GM23338 (cell line): ENCODE results near the gene RSPH6A. TPM values are rescaled to one million over a fixed set of nuclear protein-coding genes. Genes with fewer than 3 reads are reported as not detected.

Experiments used
- ATAC-seq: fragments of 200-7000 bp; cut with Tn5 transposase; 3 replicates; pipeline ENCODE4 v1.9.1; 2020
- DNase-seq: peaks from one replicate; pipeline ENCODE4 v3.0.0-alpha.2; 2015; ENCODE audit warnings: low spot score
- H2AFZ ChIP-seq: fragments of 200-600 bp; sonication (generic); 2 replicates; pipeline ENCODE4 v1.8.0; 2016; ENCODE audit warnings: antibody characterized with exemption, mild to moderate bottlenecking, moderate library complexity
- H3F3A ChIP-seq: fragments of 200-600 bp; sonication (generic); replicated peaks from 2 replicates; pipeline ENCODE4 v1.8.0; 2017; ENCODE audit warnings: antibody characterized with exemption, mixed run types, low read depth
- H3K27ac ChIP-seq: fragments of 200-600 bp; sonication (generic); 2 replicates; pipeline ENCODE4 v1.6.1; 2016; ENCODE audit warnings: low read depth
- H3K27me3 ChIP-seq: fragments of 200-600 bp; sonication (generic); 2 replicates; pipeline ENCODE4 v1.8.0; 2016; ENCODE audit warnings: mild to moderate bottlenecking, mixed run types, moderate library complexity; ENCODE audit not compliant: insufficient read depth
- H3K36me3 ChIP-seq: fragments of 200-600 bp; sonication (generic); 2 replicates; pipeline ENCODE4 v1.8.0; 2016; ENCODE audit warnings: mild to moderate bottlenecking; ENCODE audit not compliant: insufficient read depth
- H3K4me1 ChIP-seq: fragments of 200-600 bp; sonication (generic); 2 replicates; pipeline ENCODE4 v1.8.0; 2016; ENCODE audit warnings: mild to moderate bottlenecking, moderate library complexity; ENCODE audit not compliant: insufficient read depth
- H3K4me2 ChIP-seq: fragments of 200-600 bp; sonication (generic); 2 replicates; pipeline ENCODE4 v1.7.1; 2017; ENCODE audit warnings: mixed run types
- H3K4me3 ChIP-seq: fragments of 200-600 bp; sonication (generic); 2 replicates; pipeline ENCODE4 v1.6.1; 2016; ENCODE audit warnings: mixed run types
- H3K79me2 ChIP-seq: fragments of 200-600 bp; sonication (generic); replicated peaks from 2 replicates; pipeline ENCODE4 v1.8.0; 2017; ENCODE audit warnings: mild to moderate bottlenecking; ENCODE audit not compliant: insufficient read depth
- H3K9me2 ChIP-seq: fragments of 200-600 bp; sonication (generic); 2 replicates; pipeline ENCODE4 v1.8.0; 2017; ENCODE audit not compliant: insufficient read depth
- H4K20me1 ChIP-seq: fragments of 200-600 bp; sonication (generic); replicated peaks from 2 replicates; pipeline ENCODE4 v1.8.0; 2017; ENCODE audit warnings: mild to moderate bottlenecking; ENCODE audit not compliant: insufficient read depth
- H3K27ac Mint-ChIP-seq: 2 replicates; pipeline ENCODE4 v1.8.0; 2020; ENCODE audit warnings: inconsistent platforms, mild to moderate bottlenecking, moderate library complexity, mixed read lengths
- H3K27me3 Mint-ChIP-seq: 3 replicates; pipeline ENCODE4 v1.8.0; 2022; ENCODE audit warnings: low read depth, mild to moderate bottlenecking, moderate library complexity, mixed read lengths, inconsistent platforms; ENCODE audit not compliant: insufficient read depth, poor library complexity
- H3K36me3 Mint-ChIP-seq: 3 replicates; pipeline ENCODE4 v1.8.0; 2021; ENCODE audit warnings: low read depth, mild to moderate bottlenecking, inconsistent platforms, moderate library complexity, mixed read lengths
- H3K4me1 Mint-ChIP-seq: 3 replicates; pipeline ENCODE4 v1.8.0; 2020; ENCODE audit warnings: mild to moderate bottlenecking, inconsistent platforms, mixed read lengths
- H3K4me3 Mint-ChIP-seq: 3 replicates; pipeline ENCODE4 v1.8.0; 2021; ENCODE audit warnings: moderate library complexity, mild to moderate bottlenecking, inconsistent platforms, mixed read lengths
- H3K9me3 Mint-ChIP-seq: 3 replicates; pipeline ENCODE4 v1.8.0; 2020; ENCODE audit warnings: moderate library complexity, mild to moderate bottlenecking, inconsistent platforms, mixed read lengths
- CREB1 ChIP-seq: fragments of 250-450 bp; sonication (Bioruptor Pico); IDR thresholded peaks from 2 replicates; pipeline ENCODE4 v1.5.0; 2020; ENCODE audit warnings: low read depth, mild to moderate bottlenecking, moderate library complexity
- EZH2 ChIP-seq: fragments of 200-600 bp; sonication (generic); IDR thresholded peaks from one replicate; pipeline ENCODE4 v1.8.0; 2017; ENCODE audit warnings: antibody characterized with exemption, mild to moderate bottlenecking, low read depth; ENCODE audit not compliant: unreplicated experiment
- EZH2phosphoT487 ChIP-seq: fragments of 200-600 bp; sonication (generic); IDR thresholded peaks from one replicate; pipeline ENCODE4 v1.8.1; 2018; ENCODE audit warnings: antibody characterized with exemption; ENCODE audit not compliant: unreplicated experiment
- JUNB ChIP-seq: IDR thresholded peaks from one replicate; pipeline ENCODE4 v1.6.1; 2016; ENCODE audit warnings: antibody characterized with exemption; ENCODE audit not compliant: unreplicated experiment
- NANOG ChIP-seq: IDR thresholded peaks from 2 replicates; pipeline ENCODE4 v1.6.1; 2016; ENCODE audit warnings: antibody characterized with exemption, borderline replicate concordance
- POLR2AphosphoS5 ChIP-seq: IDR thresholded peaks from 2 replicates; pipeline ENCODE4 v1.6.1; 2016; ENCODE audit warnings: antibody characterized with exemption, low read depth
- STAT1 ChIP-seq: IDR thresholded peaks from one replicate; pipeline ENCODE4 v1.6.1; 2016; ENCODE audit warnings: antibody characterized with exemption; ENCODE audit not compliant: unreplicated experiment
- ZNF114 ChIP-seq: fragments of 250-450 bp; sonication (Bioruptor Pico); IDR thresholded peaks from 2 replicates; pipeline ENCODE4 v1.5.0; 2020; ENCODE audit warnings: mild to moderate bottlenecking, moderate library complexity
- ZNF331 ChIP-seq: fragments of 250-450 bp; sonication (Bioruptor Pico); IDR thresholded peaks from 2 replicates; pipeline ENCODE4 v1.5.0; 2020; ENCODE audit warnings: low read depth, mild to moderate bottlenecking, moderate library complexity
- polyA plus RNA-seq: library from polyadenylated mRNA; unstranded; fragments of >200 nt; fragmentation: Nextera tagmentation; extraction: Ambion mirVana; gene quantifications from 2 replicates; pipeline ENCODE4 v1.2.1, GENCODE V29; 2016
- total RNA-seq: library from RNA; depleted of rRNA; stranded (reverse); fragments of >200 nt; shearing (Covaris generic); gene quantifications from 2 replicates; pipeline ENCODE4 v1.2.3, GENCODE V29; 2014
- TF ChIP-seq, protein P1 (sequence below): IDR thresholded peaks from one replicate; pipeline ENCODE4 v1.6.1; 2018; ENCODE audit warnings: antibody characterized with exemption; ENCODE audit not compliant: unreplicated experiment
- TF ChIP-seq, protein P2 (sequence below): IDR thresholded peaks from 2 replicates; pipeline ENCODE4 v1.6.1; 2016; ENCODE audit warnings: antibody characterized with exemption
- TF ChIP-seq, protein P3 (sequence below), 2 experiments: fragments of 200-600 bp in 1 of 2; sonication (generic) in 1 of 2; conservative IDR thresholded peaks; 2 replicates each; pipeline versions ENCODE4 v1.5.1 to v1.6.1; 2016 to 2017; ENCODE audit warnings: antibody characterized with exemption in 2 of 2, low read depth in 2 of 2, mild to moderate bottlenecking in 2 of 2, moderate library complexity in 1 of 2

The RSPH6A gene
- total and polyA plus RNA-seq, 2 experiments from 2014 or later: 0.11 to 0.21 TPM

DNA sequence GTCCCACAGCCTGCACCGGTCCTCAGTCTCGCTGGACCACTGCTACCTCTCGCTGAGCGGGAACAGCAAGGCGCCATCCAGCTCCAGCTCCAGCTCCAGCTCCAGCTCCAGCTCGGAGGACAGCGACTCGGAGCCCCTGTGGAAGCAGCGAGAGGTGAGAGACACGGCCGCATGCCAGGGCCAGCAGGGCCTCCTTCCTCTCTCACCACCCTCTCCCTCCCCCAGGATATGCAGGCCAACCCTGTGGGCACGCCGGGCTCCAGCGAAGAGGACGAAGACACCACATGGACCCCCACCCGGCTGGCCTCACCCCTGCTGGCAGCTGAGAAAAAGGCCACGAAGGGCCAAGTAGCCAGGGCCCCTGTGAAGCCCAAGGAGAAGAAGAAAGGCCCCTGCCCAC, 53.4 kb downstream of the RSPH6A start (continued):
- TF ChIP-seq, protein P1, sequence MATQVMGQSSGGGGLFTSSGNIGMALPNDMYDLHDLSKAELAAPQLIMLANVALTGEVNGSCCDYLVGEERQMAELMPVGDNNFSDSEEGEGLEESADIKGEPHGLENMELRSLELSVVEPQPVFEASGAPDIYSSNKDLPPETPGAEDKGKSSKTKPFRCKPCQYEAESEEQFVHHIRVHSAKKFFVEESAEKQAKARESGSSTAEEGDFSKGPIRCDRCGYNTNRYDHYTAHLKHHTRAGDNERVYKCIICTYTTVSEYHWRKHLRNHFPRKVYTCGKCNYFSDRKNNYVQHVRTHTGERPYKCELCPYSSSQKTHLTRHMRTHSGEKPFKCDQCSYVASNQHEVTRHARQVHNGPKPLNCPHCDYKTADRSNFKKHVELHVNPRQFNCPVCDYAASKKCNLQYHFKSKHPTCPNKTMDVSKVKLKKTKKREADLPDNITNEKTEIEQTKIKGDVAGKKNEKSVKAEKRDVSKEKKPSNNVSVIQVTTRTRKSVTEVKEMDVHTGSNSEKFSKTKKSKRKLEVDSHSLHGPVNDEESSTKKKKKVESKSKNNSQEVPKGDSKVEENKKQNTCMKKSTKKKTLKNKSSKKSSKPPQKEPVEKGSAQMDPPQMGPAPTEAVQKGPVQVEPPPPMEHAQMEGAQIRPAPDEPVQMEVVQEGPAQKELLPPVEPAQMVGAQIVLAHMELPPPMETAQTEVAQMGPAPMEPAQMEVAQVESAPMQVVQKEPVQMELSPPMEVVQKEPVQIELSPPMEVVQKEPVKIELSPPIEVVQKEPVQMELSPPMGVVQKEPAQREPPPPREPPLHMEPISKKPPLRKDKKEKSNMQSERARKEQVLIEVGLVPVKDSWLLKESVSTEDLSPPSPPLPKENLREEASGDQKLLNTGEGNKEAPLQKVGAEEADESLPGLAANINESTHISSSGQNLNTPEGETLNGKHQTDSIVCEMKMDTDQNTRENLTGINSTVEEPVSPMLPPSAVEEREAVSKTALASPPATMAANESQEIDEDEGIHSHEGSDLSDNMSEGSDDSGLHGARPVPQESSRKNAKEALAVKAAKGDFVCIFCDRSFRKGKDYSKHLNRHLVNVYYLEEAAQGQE: no peak
- TF ChIP-seq STAT1: no peak
- no peak for TF ChIP-seq ZNF331 (CRISPR knock-in tag)
- TF ChIP-seq EZH2phosphoT487: no peak
- TF ChIP-seq NANOG: no peak
- TF ChIP-seq, protein P2, sequence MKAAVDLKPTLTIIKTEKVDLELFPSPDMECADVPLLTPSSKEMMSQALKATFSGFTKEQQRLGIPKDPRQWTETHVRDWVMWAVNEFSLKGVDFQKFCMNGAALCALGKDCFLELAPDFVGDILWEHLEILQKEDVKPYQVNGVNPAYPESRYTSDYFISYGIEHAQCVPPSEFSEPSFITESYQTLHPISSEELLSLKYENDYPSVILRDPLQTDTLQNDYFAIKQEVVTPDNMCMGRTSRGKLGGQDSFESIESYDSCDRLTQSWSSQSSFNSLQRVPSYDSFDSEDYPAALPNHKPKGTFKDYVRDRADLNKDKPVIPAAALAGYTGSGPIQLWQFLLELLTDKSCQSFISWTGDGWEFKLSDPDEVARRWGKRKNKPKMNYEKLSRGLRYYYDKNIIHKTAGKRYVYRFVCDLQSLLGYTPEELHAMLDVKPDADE: no peak
- no peak for TF ChIP-seq JUNB

DNA sequence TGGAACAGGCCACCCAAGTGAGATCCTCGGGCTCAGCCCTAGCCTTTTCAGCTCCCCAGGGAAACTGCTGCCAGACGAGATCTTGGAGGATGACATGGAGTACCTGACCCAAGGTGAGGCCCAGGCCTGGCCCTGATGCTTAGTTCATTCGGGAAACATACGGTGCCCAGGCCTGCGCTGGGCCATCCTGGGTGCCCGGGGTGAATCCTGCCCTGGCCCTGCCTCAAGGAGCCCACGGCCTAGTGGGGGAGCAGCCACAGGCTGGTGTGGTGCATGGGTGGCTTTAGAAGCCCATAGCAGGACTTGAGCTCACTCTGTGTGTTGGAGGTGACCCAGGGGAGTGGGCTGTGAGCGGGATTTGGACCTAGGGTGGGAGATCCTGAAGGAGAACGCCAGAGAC, 56.2 kb downstream of the RSPH6A start:
- H3K79me2 ChIP-seq: no peaks in the 10 kb centered on the region
- DNase-seq: no peak
- H3K27me3 ChIP-seq: no peaks in the 10 kb centered on the region
- no peak overlapping the region for H3K4me3 Mint-ChIP-seq
- peaks cover 5% of the 10 kb centered on the region; the same call in 1 of the 2 replicates for H3K4me1 ChIP-seq
- no peak overlapping the region for H3K4me2 ChIP-seq
- no peak for ATAC-seq
- H3K9me3 Mint-ChIP-seq: no peaks in the 10 kb centered on the region; the same call in 2 of the 3 replicates
- no peaks in the 10 kb centered on the region for H3K9me2 ChIP-seq
- no peak overlapping the region for H3K4me3 ChIP-seq
- no peaks in the 10 kb centered on the region for H4K20me1 ChIP-seq
- H3K27ac Mint-ChIP-seq: no peak overlapping the region
- H3K27me3 Mint-ChIP-seq: peaks cover 19% of the 10 kb centered on the region
- no peaks in the 10 kb centered on the region for H3F3A ChIP-seq
- H3K4me1 Mint-ChIP-seq: peaks cover 5% of the 10 kb centered on the region; the same call in 2 of the 3 replicates
- no peaks in the 10 kb centered on the region for H3K36me3 ChIP-seq
- no peak overlapping the region for H2AFZ ChIP-seq
- H3K27ac ChIP-seq: no peak overlapping the region
- no peaks in the 10 kb centered on the region for H3K36me3 Mint-ChIP-seq
- TF ChIP-seq POLR2AphosphoS5 (no peak), JUNB (no peak), EZH2 (no peak), EZH2phosphoT487 (no peak), STAT1 (no peak), CREB1 (CRISPR knock-in tag) (no peak), ZNF114 (no peak), NANOG (no peak), ZNF331 (CRISPR knock-in tag) (no peak)
- TF ChIP-seq, protein P3, sequence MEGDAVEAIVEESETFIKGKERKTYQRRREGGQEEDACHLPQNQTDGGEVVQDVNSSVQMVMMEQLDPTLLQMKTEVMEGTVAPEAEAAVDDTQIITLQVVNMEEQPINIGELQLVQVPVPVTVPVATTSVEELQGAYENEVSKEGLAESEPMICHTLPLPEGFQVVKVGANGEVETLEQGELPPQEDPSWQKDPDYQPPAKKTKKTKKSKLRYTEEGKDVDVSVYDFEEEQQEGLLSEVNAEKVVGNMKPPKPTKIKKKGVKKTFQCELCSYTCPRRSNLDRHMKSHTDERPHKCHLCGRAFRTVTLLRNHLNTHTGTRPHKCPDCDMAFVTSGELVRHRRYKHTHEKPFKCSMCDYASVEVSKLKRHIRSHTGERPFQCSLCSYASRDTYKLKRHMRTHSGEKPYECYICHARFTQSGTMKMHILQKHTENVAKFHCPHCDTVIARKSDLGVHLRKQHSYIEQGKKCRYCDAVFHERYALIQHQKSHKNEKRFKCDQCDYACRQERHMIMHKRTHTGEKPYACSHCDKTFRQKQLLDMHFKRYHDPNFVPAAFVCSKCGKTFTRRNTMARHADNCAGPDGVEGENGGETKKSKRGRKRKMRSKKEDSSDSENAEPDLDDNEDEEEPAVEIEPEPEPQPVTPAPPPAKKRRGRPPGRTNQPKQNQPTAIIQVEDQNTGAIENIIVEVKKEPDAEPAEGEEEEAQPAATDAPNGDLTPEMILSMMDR (conservative IDR thresholded peaks at IDR 0.05; ENCODE audit: low read depth in 2 of 2): no peak
- TF ChIP-seq, protein P1: no peak
- TF ChIP-seq, protein P2: no peak
